GM18508 (cell line): ENCODE measurements around the gene SHROOM2.

Experiments used
- ATAC-seq: cut with Tn5 transposase; IDR thresholded peaks from one replicate; pipeline ENCODE4 v1.9.1; 2021; ENCODE audit warnings: moderate number of reproducible peaks; ENCODE audit not compliant: insufficient read depth, unreplicated experiment

The SHROOM2 gene

DNA sequence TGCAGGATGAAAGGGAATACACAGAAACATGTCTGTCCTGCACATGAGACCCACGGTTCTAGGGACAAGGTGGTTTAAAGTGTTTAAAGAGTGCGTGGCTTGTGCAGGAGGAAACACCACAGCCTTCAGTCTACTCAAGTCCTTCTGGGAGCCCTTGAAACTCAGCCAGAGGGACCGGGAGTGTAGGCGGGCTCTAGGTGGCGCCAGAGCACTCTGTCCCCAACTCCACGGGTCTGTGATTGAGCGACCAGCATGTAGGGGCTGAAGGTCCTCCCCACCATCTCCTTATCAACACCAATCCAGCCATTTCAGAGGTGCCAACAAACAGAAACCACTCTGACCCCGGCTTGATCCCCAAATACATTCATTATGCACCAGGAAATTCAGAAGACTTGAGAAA is 98.9 kb downstream of the SHROOM2 start:
- no peak for ATAC-seq

DNA sequence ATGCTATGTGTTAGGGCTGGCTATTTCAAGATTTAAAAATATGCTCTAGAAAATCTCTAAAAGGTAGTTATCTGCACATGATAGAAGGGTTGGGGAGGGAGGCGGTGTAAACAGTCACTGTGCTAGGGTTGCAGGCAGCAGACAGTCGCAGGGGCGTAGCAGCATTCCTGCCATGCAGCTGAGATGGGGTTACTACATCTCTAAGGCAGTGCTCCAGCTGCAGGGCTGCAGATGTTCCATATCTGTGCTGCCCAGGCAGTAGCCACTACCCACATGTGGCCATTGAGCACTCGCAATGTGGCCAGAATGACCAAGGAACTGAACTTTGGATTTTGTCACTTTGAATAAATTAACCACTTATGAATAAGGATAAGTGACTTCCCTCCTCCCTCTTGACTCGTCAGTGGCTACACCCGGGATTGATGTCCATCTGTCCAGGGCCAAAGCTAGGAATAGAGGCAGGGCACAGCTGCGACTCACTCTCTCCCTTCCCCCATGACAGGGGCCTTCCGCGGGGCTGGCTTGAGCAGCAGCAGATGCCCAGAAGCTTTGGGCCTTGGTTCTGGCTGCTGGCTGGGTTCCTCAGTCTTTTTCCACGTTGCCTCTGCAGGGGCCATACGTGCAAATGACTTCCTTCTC is 101.5 kb downstream of the SHROOM2 start:
- no peak for ATAC-seq

DNA sequence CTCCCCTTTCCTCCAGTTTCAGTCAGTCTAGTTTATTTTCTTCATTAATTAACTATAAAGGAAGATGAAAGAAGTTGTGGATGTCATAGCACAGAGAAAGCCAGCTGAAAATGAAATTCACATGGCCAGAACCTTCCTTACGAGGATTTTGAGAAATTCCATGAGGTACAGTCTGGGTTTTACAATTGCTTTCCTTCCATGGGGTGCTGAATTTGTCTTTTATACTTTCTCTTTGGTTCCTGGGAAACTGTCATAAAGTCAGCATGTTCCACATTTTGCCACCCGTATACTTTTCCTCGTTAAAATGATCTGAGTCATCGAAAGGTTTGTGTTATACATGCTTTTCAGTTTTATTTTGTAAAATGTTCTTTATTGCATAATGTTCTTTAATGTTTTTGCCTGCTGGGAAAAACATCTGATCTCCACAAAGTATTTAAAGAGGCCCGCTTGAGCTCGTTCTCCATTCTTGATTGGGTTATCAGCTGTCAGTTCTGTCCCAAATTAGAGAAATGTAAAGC is 102.8 kb downstream of the SHROOM2 start:
- ATAC-seq = no peak

DNA sequence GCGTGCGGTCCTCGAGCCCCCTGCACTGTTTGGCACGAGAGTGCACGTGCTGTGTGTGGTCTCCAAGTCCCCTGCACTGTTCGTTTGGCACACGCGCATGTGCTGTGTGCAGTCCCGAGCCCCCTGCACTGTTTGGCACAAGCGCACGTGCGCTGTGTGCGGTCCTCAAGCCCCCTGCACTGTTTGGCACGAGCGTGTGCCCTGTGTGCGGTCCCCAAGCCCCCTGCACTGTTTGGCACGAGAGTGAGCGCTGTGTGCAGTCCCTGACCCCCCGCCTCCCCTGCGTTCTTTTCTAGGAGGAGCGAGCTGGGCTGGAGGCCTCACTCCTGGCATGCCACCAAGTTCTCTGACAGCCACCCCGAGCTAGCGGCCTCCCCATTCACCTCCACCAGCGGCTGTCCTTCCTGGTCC is 104.5 kb downstream of the SHROOM2 start:
- no peak for ATAC-seq

DNA sequence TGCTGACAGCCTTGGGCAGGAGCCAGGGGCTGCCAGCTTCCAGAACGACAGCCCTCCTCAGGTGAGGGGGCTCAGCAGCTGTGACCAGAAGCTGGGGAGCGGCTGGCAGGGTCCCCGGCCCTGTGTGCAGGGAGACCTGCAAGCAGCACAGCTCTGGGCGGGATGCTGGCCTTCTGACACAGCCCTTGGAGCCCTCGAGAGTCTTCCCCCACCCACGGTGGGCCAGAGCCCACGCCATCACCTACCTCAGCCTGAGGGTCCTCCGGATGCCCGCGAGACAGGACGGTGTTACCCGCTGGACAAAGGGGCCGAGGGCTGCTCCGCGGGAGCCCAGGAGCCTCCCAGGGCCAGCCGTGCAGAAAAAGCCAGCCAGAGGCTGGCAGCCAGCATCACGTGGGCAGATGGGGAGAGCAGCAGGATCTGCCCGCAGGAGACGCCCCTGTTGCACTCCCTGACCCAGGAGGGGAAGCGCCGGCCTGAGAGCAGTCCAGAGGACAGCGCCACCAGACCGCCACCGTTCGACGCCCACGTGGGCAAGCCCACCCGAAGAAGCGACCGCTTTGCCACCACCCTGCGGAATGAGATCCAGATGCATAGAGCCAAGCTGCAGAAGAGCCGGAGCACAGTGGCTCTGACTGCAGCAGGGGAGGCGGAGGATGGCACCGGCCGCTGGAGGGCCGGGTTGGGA is 109.1 kb downstream of the SHROOM2 start:
- no peak for ATAC-seq

DNA sequence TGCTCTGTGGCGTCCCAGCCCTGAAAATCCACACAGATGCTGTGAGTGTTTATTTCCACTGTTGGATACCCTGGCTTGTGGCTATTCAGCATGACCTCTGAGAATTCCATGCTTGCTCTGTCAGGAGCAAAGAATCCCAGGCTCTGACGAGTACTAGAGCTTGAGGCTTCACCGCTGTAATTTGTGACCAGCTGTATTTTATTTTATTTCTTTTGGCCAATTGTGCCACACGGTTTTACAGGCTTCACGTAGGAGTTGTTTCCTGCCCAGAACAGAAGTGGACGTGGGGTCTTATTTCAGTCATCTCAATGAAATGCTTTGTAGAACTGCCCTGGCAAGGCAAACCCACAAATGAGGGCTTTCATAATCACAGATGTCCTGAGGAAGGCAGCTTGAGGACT is 111.5 kb downstream of the SHROOM2 start:
- ATAC-seq = no peak

DNA sequence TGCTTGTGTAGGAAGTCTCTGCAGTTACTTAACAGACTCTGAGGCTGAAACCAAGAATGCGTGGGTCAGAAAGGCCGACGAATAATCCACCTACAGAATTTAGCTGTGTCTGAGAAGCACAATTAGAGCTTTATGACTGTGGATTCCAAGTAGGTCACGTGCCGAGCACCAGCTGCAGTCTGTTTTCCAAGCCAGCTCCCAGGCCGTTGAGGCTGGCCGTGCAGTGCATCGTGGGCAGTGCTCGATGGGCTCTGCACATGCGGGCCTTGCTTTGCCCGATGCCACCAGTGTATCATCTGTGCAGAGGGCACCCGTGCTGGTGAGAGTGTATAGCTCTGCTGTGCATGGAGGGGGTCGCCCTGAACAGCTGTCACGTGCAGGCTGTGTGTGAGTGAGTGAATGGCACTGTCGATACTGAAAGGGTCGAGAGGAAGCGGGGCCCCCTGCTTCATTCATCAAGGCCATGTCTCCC is 113.4 kb downstream of the SHROOM2 start:
- ATAC-seq = no peak

DNA sequence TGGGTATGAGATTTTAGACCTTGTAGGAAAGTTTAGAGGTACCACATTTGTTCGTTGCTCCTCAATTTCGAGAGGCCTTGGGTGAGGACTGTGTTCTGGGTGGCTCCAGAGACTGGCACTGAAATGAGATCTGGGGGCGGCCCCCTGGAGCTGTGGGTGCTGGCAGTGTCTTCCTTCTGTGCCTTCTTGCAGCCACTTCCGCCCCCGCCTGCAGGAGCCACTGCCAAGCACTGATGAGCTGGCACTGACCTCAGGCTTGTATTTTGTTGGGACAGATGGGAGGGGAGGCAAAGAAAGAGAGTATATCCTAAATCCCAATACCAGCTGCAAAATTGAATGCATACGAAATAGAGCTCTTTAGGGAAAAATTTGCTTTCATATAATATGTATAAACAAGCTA is 116.4 kb downstream of the SHROOM2 start:
- no peak for ATAC-seq

DNA sequence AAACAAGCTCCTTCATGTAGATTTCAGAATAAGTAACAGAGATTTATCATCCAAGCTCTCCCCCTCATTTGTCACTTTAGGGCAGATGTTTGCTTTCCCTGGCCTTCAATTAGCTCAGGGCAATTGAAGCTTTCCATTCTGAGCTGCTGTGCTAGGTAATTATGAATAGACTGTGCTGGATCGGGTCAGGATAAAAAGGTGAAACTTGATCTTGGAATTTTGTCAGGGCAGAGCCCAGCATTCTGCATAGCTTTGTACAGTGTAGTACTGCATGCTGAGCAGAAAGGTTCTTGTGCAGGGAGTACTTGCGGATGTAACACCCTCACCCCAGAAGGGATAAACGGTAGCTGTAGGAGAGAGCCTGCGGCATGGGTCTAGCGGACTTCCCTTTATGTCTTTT is 116.9 kb downstream of the SHROOM2 start:
- no peak for ATAC-seq

DNA sequence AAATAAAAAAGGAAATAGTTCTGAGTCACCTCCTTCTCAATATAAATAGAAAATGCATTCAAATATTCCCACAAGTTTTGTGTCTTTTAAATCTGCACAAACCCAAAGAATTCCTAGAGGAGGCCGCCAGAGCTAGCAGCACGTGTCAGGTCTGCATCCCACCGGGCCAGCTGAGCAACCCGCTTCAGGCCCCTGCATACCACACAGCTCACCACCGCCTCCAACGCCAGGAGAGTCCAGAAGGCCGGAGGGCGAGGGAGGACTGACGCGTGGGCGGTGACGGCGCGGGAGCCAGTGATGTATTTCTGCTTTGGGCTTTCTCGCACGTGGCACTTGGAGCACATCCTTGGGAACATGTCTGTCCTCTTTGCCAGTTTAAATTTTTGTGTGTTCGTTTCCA is 119.1 kb downstream of the SHROOM2 start:
- ATAC-seq = no peak

DNA sequence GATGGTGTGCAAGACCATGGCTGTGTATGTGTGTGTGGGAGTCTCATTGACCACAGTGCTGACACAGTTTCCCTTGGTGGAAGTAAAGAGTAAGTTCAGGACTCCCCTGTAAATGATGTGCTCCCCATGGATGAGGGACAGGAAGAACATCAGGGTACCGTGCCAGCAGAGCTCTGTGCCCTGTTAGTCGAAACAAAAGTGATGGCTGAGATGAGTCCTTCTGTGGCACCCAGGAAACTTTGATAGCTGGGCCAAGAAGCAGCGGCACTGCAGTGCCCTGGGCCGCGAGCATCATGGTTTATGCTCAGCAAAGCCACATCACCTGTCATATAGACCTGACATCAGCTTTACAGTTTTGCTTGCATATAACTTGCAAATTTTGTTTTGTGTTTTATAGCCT is 119.5 kb downstream of the SHROOM2 start:
- no peak for ATAC-seq

DNA sequence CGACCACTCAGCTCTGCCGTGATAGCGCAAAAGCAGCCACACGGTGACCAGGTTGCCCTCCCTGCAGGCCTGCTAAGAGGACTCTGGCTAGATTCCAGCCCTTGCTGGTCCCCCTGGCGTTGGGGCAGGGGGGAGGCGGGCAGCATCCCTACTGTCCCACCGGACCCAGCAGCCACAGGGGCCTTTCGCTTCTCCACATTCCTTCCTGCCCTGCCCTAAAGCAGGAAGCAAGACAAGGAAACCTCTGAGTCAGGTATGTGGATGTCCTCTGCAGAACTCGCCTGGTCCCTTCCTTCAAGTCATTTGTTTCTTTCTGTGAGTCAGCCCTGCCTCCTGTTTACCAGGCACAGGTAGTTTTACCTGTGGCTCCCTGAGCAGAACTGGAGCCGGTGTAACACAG is 120.7 kb downstream of the SHROOM2 start:
- no peak for ATAC-seq

DNA sequence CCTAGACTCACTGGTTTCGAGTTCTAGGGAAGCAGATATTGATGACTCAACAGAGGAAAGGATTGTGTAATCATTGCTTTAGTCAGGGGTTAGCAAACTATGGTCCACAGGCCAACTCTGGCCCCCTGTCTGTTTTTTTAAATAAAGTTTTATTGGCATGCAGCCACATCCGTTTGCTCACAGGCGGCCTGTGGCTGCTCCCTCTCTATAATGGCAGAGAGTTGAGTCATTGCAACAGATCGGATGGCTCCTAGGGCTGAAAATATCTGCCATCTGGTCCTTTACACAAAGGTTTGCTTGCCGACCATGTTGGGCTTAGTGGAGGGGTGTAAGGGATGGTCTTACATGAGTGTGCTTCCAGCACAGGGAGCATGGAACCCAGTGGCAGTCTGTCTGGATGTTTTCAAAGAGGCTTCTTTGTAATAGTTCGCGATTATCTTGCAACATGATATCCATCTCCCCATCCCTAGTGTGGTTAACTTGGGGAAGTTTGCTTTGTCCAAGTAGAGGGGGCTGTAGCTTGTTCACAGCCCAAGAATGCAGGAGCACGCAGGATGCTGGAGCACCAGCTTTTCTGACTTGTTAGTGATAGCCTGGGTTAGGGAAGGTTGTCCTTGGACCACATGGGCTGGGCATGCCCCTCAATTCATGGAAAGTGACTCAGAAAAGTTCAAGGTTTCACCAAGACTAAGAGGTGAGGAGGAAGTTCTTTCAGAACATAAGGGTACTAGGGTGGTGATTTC is 121.6 kb downstream of the SHROOM2 start:
- no peak for ATAC-seq

DNA sequence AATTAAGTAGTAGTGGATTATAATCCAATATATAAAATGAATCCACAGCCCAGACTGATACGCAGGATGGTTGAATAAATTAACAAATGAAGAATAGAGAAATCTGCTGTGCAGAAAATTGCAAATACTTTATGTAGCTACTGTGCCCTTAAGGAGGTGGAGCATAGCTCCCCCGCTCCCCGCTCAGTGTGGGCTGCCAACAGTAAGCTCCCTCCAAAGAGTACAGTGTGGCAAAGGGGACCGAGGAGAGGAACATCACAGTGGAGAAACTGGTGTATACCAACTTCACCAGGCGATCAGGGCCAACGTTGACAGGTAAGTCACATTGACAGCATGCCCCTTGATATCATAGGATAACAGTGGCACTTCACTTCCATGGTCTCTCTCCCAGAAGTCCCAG is 123.0 kb downstream of the SHROOM2 start:
- no peak for ATAC-seq

DNA sequence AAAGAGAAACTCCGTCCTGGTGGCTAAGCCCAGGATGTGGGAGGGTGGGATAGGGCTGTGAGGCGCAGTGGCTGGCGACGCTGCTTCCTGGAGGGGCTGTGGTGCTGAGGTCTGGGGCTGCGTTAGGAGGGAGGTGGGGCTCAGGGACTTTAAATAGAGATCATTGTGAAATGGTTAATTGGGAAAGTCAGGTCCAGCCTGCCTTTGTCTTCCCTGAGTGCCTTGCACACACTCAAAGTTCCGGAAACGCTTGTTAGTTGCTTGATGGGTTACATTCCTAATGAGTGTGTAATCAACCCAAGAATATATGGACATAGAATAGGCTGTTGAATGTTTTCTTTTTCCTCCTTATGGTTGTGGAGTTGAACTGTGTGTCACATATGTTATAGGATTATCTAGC is 125.3 kb downstream of the SHROOM2 start:
- ATAC-seq = no peak

DNA sequence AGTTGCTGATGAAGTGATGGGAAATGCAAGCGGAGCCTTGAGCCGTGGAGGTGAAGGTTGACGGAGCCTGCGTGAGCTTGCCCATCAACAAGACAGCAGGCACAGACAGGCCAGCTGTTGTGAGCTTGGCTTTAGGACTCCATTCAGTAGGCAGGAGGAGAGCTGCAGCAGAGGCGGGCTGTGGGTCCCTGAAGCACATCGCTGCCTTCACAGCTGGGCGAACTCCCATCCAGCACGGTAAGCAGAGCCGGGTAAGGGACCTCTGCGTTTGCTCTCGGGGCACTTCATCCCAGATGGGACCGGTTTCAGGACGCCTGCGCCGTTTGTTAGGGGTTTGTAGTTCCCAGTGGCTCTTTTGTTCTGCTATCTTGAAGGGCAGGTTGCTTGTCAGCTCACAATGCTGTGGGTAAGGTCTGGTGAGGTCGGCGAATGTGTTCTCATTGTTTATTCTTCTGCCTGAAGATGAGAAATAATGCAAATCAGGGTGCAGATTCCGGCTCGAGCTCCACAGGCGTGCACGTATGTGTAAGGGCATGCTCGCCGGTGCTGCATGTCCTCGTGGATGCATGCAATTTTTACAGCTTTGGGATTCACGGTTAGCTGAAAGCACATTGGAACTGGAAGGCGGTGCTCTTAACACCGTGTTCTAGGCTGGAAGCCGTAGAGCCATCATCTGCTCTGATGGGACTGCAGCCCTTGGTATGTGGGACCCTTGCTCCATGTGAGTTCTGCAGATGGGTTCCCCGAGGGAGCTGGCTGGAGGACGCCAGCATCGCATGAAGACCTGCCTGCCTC is 126.3 kb downstream of the SHROOM2 start:
- no peak for ATAC-seq

DNA sequence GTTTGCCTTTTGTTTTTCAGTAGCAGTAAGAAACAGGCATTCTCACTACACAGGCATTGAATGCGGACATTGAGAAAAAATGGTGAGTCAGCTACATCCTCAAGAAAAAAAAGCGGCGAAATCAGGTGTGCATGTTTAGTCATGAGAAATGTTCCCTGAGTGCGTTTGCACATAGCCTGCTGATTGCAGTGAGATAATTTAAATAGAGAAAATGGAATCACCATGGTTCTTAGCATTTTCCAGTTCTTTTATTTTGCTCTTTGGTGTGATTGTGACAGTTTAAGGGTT is 126.9 kb downstream of the SHROOM2 start:
- ATAC-seq = no peak

DNA sequence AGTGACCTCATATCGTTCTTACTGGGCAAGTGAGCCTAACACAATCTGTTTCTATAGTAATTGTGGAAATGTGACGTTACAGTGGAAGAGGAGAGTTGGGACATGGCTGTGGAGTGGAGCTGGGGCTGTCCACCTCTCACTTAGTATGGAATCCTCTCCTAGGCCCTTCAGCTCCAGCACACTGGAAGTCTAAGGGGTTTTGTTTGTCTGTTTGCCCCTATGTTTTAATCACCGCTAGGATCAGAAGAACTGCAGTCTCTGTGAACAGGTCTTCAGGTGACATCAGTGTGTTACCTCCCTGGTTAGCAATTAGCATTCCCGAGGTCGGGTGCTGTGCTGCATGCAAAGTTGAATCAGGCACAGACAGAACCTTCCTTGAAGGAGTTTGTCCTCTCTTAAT is 131.6 kb downstream of the SHROOM2 start:
- no peak for ATAC-seq

DNA sequence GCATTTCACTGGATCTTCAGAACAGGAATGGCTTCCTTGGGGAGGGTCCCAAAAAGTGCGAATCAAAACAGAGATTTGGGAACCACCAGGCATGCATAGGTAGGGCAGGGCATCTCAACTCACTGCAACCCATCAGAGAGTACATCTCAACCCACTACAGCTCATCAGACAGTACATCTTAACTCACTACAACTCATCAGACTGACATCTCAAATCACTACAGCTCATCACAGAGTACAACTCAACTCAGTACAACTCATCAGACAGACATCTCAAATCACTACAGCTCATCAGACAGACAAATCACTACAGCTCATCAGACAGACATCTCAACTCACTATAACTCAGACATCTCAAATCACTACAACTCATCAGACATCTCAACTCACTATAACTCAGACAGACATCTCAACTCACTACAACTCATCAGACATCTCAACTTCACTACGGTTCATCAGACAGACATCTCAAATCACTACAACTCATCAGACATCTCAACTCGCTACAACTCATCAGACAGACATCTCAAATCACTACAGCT is 133.5 kb downstream of the SHROOM2 start:
- no peak for ATAC-seq

DNA sequence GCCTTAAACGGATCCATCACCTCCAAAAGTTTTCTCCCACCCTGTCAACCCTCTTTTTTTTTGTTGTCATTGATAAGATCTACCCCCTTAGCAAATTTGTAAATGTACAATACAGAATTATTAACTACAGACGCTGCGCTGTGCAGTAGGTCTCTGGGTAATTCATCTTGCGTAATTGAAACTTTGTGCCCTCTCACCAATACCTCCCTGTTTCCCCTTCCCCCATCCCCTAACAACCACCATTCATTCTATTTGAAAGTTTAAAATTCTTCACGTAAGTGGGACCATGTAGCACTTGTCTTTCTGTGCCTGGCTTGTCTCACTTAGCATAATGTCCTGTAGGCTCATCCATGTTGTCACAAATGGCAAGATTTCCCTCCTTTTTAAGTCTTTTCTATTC is 135.2 kb downstream of the SHROOM2 start:
- ATAC-seq = no peak
